Erythroblast (primary cell): ENCODE results near the gene GBX2.

Source experiments
- GATA1 ChIP-seq: IDR thresholded peaks from 2 replicates; pipeline ENCODE4 v1.6.1; 2011; ENCODE audit warnings: low read depth, mild to moderate bottlenecking, control low read depth, low read length, moderate library complexity
- POLR2A ChIP-seq: IDR thresholded peaks from 2 replicates; pipeline ENCODE4 v1.6.1; 2011; ENCODE audit warnings: mild to moderate bottlenecking, low read length

DNA sequence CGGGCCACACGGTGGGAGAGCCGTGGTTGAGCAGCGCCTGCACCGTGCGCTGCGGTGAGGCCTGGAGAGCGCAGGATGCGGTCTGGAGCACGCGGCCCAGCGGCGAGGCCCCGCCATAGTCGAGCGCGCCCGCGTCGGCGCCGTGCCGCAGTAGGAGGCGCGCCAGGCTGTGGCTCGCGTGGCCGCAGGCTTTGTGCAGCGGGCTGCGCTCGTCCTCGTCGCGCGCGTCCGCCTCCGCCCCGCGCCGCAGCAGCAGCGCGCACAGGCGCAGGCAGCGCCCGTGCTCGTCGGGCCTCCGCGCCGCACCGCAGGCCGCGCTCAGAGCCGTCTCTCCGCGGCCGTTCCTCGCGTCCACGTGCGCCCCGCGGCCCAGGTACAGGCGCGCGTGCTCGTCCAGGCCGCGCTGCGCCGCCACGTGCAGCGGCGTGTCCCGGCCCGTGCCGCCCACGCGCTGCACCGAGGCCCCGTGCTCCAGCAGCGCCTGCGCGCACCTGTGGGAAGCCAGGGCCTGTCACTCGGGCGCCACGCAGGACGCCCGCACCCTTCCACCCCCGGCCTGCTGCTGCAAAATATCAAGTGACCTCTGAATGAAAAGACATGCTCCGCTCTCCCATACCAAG, 46.3 kb upstream of the GBX2 start:
- TF ChIP-seq POLR2A (no peak), GATA1 (no peak)
